DOHH2 (cell line): ENCODE measurements around the gene NGRN.

Source experiments
- EZH2phosphoT487 ChIP-seq: fragments of 200-600 bp; sonication (generic); IDR thresholded peaks from 2 replicates; pipeline ENCODE4 v1.6.1; 2017; ENCODE audit warnings: borderline replicate concordance, mild to moderate bottlenecking, antibody characterized with exemption, low read length, moderate library complexity, mixed read lengths
- TF ChIP-seq, protein P1 (sequence below): fragments of 200-600 bp; sonication (generic); IDR thresholded peaks from one replicate; pipeline ENCODE4 v1.5.1; 2014; ENCODE audit warnings: antibody characterized with exemption, mild to moderate bottlenecking, low read depth, low read length; ENCODE audit not compliant: poor library complexity, severe bottlenecking

GRCh38 chr15:90291679-90292356 is 26.3 kb downstream of the NGRN start:
- TF ChIP-seq, protein P1, sequence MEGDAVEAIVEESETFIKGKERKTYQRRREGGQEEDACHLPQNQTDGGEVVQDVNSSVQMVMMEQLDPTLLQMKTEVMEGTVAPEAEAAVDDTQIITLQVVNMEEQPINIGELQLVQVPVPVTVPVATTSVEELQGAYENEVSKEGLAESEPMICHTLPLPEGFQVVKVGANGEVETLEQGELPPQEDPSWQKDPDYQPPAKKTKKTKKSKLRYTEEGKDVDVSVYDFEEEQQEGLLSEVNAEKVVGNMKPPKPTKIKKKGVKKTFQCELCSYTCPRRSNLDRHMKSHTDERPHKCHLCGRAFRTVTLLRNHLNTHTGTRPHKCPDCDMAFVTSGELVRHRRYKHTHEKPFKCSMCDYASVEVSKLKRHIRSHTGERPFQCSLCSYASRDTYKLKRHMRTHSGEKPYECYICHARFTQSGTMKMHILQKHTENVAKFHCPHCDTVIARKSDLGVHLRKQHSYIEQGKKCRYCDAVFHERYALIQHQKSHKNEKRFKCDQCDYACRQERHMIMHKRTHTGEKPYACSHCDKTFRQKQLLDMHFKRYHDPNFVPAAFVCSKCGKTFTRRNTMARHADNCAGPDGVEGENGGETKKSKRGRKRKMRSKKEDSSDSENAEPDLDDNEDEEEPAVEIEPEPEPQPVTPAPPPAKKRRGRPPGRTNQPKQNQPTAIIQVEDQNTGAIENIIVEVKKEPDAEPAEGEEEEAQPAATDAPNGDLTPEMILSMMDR, result no peak
- TF ChIP-seq EZH2phosphoT487, result no peak
